Neural crest cell (in vitro differentiated cells): ENCODE data around the gene RAB11FIP4. TPM values are rescaled to one million over a fixed set of nuclear protein-coding genes. Genes with fewer than 3 reads are reported as not detected.

Experiments used
- DNase-seq: peaks from one replicate; pipeline ENCODE4 v3.0.0; 2021; ENCODE audit warnings: low read depth, mixed read lengths, low spot score
- H3K27ac Mint-ChIP-seq: one replicate; pipeline ENCODE4 v1.8.0; 2021; ENCODE audit warnings: mild to moderate bottlenecking, mixed read lengths; ENCODE audit not compliant: unreplicated experiment
- H3K27me3 Mint-ChIP-seq: 2 replicates; pipeline ENCODE4 v1.8.0; 2021; ENCODE audit warnings: low read depth, mild to moderate bottlenecking, mixed read lengths
- H3K36me3 Mint-ChIP-seq: 2 replicates; pipeline ENCODE4 v1.8.0; 2021; ENCODE audit warnings: low read depth, mild to moderate bottlenecking, mixed read lengths
- H3K4me1 Mint-ChIP-seq: 2 replicates; pipeline ENCODE4 v1.8.0; 2021; ENCODE audit warnings: mixed read lengths
- H3K4me3 Mint-ChIP-seq: one replicate; pipeline ENCODE4 v1.8.0; 2021; ENCODE audit warnings: mild to moderate bottlenecking, mixed read lengths
- H3K9me3 Mint-ChIP-seq: 2 replicates; pipeline ENCODE4 v1.8.0; 2021; ENCODE audit warnings: mixed read lengths
- CTCF ChIP-seq: fragments of 200-600 bp; sonication (generic); conservative IDR thresholded peaks from 2 replicates; pipeline ENCODE4 v1.5.0; 2021; ENCODE audit warnings: antibody characterized with exemption, mild to moderate bottlenecking
- total RNA-seq: library from RNA; stranded (reverse); gene quantifications from 2 replicates; pipeline ENCODE4 v1.2.1, GENCODE V29; 2021

The RAB11FIP4 gene
- total RNA-seq, 1 donor from 2014 or later = 7.4 TPM

- Mint-ChIP-seq H3K9me3 (no peaks in the 10 kb centered on the region), H3K27me3 (no peaks in the 10 kb centered on the region), H3K36me3 (no peaks in the 10 kb centered on the region), H3K4me3 (no peak overlapping the region), H3K27ac (no peak overlapping the region), H3K4me1 (no peaks in the 10 kb centered on the region)
- no peak for DNase-seq
- TF ChIP-seq CTCF = no peak
These were observed 131.6 kb downstream of the RAB11FIP4 start for GRCh38 chr17:31522987-31523495.

- TF ChIP-seq CTCF = no peak
- Mint-ChIP-seq H3K36me3 (no peaks in the 10 kb centered on the region), H3K9me3 (no peaks in the 10 kb centered on the region), H3K4me1 (no peaks in the 10 kb centered on the region), H3K4me3 (no peak overlapping the region), H3K27ac (no peak overlapping the region), H3K27me3 (no peaks in the 10 kb centered on the region)
- DNase-seq = no peak
These were observed 132.6 kb downstream of the RAB11FIP4 start for GRCh38 chr17:31523862-31524730.

- H3K9me3 Mint-ChIP-seq = no peaks in the 10 kb centered on the region
- peak; percentile 98 for DNase-seq
- no peak overlapping the region for H3K27ac Mint-ChIP-seq
- H3K4me1 Mint-ChIP-seq = no peaks in the 10 kb centered on the region
- no peak overlapping the region for H3K4me3 Mint-ChIP-seq
- TF ChIP-seq CTCF = peak; percentile 93
- H3K27me3 Mint-ChIP-seq = no peaks in the 10 kb centered on the region
- H3K36me3 Mint-ChIP-seq = no peaks in the 10 kb centered on the region
These were observed 133.7 kb downstream of the RAB11FIP4 start for GRCh38 chr17:31524926-31525800.

- Mint-ChIP-seq H3K4me3 (no peak overlapping the region), H3K4me1 (no peaks in the 10 kb centered on the region), H3K36me3 (no peaks in the 10 kb centered on the region), H3K9me3 (no peaks in the 10 kb centered on the region), H3K27ac (no peak overlapping the region), H3K27me3 (no peaks in the 10 kb centered on the region)
- DNase-seq = peak; percentile 26
- peak; percentile 40 for TF ChIP-seq CTCF
These were observed 134.5 kb downstream of the RAB11FIP4 start for GRCh38 chr17:31525801-31526549.

GRCh38 chr17:31527606-31528005, 136.1 kb downstream of the RAB11FIP4 start:
- H3K9me3 Mint-ChIP-seq = no peaks in the 10 kb centered on the region
- TF ChIP-seq CTCF = no peak
- H3K27me3 Mint-ChIP-seq = no peaks in the 10 kb centered on the region
- no peak for DNase-seq
- H3K36me3 Mint-ChIP-seq = no peaks in the 10 kb centered on the region
- H3K4me3 Mint-ChIP-seq = no peak overlapping the region
- H3K27ac Mint-ChIP-seq = no peak overlapping the region
- H3K4me1 Mint-ChIP-seq = no peaks in the 10 kb centered on the region
